Ishikawa (cell line): ENCODE results near the gene TBPL2.

Source experiments
- CEBPB ChIP-seq: IDR thresholded peaks from 2 replicates; pipeline ENCODE4 v1.6.1; 2012
- TCF12 ChIP-seq: IDR thresholded peaks from 2 replicates; pipeline ENCODE4 v1.6.1; 2012; ENCODE audit warnings: low read depth

- TF ChIP-seq CEBPB (no peak), TCF12 (no peak)
Measured at GRCh38 chr14:55450124-55450523, 9.7 kb upstream of the TBPL2 start.
